PFSK-1 (cell line): ENCODE data around the gene ZNF783.

ENCODE experiments used
- POLR2AphosphoS5 ChIP-seq: IDR thresholded peaks from 2 replicates; pipeline ENCODE4 v1.6.1; 2012; ENCODE audit warnings: low read depth, mild to moderate bottlenecking, control low read depth, low read length, moderate library complexity
- SIN3A ChIP-seq: IDR thresholded peaks from 2 replicates; pipeline ENCODE4 v1.6.1; 2012; ENCODE audit warnings: mild to moderate bottlenecking, low read length, moderate library complexity, borderline replicate concordance; ENCODE audit not compliant: insufficient read depth
- TAF1 ChIP-seq: IDR thresholded peaks from 2 replicates; pipeline ENCODE4 v1.6.1; 2012; ENCODE audit warnings: low read length, control low read depth, borderline replicate concordance; ENCODE audit not compliant: insufficient read depth
- TF ChIP-seq, protein P1 (sequence below), 2 experiments: IDR thresholded peaks; 2 replicates each; pipeline versions ENCODE4 v1.6.1 to v1.8.0; 2011 to 2012; ENCODE audit warnings: low read depth in 2 of 2, low read length in 2 of 2, control low read depth in 1 of 2, inconsistent platforms in 1 of 2, mild to moderate bottlenecking in 1 of 2, moderate library complexity in 1 of 2; ENCODE audit not compliant: insufficient read depth in 1 of 2

DNA sequence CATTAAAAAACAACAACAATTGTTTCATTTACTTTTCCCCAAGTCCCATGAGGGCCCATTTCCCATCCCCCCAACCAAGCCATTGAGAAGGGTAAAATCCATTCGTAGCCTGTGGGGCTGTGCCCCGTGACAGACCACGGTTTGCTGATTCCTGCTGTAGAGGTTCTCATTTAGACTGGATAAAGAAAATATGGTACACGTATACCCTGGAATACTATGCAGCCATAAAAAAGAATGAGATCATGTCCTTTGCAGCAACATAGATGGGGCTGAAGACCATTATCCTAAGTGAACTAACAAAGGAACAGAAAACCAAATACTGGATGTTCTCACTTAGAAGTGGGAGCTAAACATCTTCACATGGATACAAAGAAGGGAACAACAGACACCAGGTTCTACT is 44.9 kb downstream of the ZNF783 start:
- no peak for TF ChIP-seq POLR2AphosphoS5
- TF ChIP-seq, protein P1, sequence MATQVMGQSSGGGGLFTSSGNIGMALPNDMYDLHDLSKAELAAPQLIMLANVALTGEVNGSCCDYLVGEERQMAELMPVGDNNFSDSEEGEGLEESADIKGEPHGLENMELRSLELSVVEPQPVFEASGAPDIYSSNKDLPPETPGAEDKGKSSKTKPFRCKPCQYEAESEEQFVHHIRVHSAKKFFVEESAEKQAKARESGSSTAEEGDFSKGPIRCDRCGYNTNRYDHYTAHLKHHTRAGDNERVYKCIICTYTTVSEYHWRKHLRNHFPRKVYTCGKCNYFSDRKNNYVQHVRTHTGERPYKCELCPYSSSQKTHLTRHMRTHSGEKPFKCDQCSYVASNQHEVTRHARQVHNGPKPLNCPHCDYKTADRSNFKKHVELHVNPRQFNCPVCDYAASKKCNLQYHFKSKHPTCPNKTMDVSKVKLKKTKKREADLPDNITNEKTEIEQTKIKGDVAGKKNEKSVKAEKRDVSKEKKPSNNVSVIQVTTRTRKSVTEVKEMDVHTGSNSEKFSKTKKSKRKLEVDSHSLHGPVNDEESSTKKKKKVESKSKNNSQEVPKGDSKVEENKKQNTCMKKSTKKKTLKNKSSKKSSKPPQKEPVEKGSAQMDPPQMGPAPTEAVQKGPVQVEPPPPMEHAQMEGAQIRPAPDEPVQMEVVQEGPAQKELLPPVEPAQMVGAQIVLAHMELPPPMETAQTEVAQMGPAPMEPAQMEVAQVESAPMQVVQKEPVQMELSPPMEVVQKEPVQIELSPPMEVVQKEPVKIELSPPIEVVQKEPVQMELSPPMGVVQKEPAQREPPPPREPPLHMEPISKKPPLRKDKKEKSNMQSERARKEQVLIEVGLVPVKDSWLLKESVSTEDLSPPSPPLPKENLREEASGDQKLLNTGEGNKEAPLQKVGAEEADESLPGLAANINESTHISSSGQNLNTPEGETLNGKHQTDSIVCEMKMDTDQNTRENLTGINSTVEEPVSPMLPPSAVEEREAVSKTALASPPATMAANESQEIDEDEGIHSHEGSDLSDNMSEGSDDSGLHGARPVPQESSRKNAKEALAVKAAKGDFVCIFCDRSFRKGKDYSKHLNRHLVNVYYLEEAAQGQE (IDR thresholded peaks at IDR 0.05; ENCODE audit: insufficient read depth in 1 of 2, low read depth in 2 of 2, low read length in 2 of 2), result no peak
- no peak for TF ChIP-seq SIN3A
- no peak for TF ChIP-seq TAF1
